PFSK-1 (cell line): ENCODE data around the gene CYP27C1.

Source experiments
- FOXP2 ChIP-seq: optimal IDR thresholded peaks from 2 replicates; pipeline ENCODE3; 2011; ENCODE audit warnings: borderline replicate concordance, control low read depth, inconsistent platforms; ENCODE audit not compliant: insufficient read depth; ENCODE audit errors: extremely low read length, extremely low read depth
- POLR2AphosphoS5 ChIP-seq: IDR thresholded peaks from 2 replicates; pipeline ENCODE4 v1.6.1; 2012; ENCODE audit warnings: low read depth, mild to moderate bottlenecking, control low read depth, low read length, moderate library complexity
- REST ChIP-seq, 2 experiments: IDR thresholded peaks; 2 replicates each; pipeline versions ENCODE4 v1.6.1 to v1.8.0; 2011 to 2012; ENCODE audit warnings: low read depth in 2 of 2, low read length in 2 of 2, control low read depth in 1 of 2, inconsistent platforms in 1 of 2, mild to moderate bottlenecking in 1 of 2, moderate library complexity in 1 of 2; ENCODE audit not compliant: insufficient read depth in 1 of 2
- SIN3A ChIP-seq: IDR thresholded peaks from 2 replicates; pipeline ENCODE4 v1.6.1; 2012; ENCODE audit warnings: mild to moderate bottlenecking, low read length, moderate library complexity, borderline replicate concordance; ENCODE audit not compliant: insufficient read depth
- TAF1 ChIP-seq: IDR thresholded peaks from 2 replicates; pipeline ENCODE4 v1.6.1; 2012; ENCODE audit warnings: low read length, control low read depth, borderline replicate concordance; ENCODE audit not compliant: insufficient read depth

Gene CYP27C1

GRCh38 chr2:127182626-127183458, 37.3 kb downstream of the CYP27C1 start:
- TF ChIP-seq SIN3A = no peak
- TF ChIP-seq TAF1 = no peak
- no peak for TF ChIP-seq POLR2AphosphoS5
- TF ChIP-seq REST (IDR thresholded peaks at IDR 0.05; ENCODE audit: insufficient read depth in 1 of 2, low read depth in 2 of 2, low read length in 2 of 2) = no peak
- TF ChIP-seq FOXP2 = no peak

GRCh38 chr2:127181851-127182250, 38.2 kb downstream of the CYP27C1 start:
- TF ChIP-seq POLR2AphosphoS5 (no peak), TAF1 (no peak), REST (IDR thresholded peaks at IDR 0.05; ENCODE audit: insufficient read depth in 1 of 2, low read depth in 2 of 2, low read length in 2 of 2) (no peak), FOXP2 (no peak), SIN3A (no peak)

- TF ChIP-seq POLR2AphosphoS5 (no peak), SIN3A (no peak), REST (IDR thresholded peaks at IDR 0.05; ENCODE audit: insufficient read depth in 1 of 2, low read depth in 2 of 2, low read length in 2 of 2) (no peak), TAF1 (no peak), FOXP2 (no peak)
Observed at GRCh38 chr2:127179766-127180165, 40.3 kb downstream of the CYP27C1 start.

- no peak for TF ChIP-seq POLR2AphosphoS5
- no peak for TF ChIP-seq TAF1
- TF ChIP-seq REST (IDR thresholded peaks at IDR 0.05; ENCODE audit: insufficient read depth in 1 of 2, low read depth in 2 of 2, low read length in 2 of 2) = no peak
- TF ChIP-seq SIN3A = no peak
- TF ChIP-seq FOXP2 = no peak
Observed at GRCh38 chr2:127177617-127178263, 42.4 kb downstream of the CYP27C1 start.
